Muscle layer of duodenum (tissue), 2 donors: Measurements from ENCODE around the gene KCNJ6.
"Not testable (repeated sequence)": the region's sequence is repeated elsewhere in the genome, so short reads cannot be mapped to it uniquely, and the experiment has no call there.

Experiments
- H3K27ac ChIP-seq: one replicate; pipeline ENCODE4 v1.7.0; 2013; ENCODE audit warnings: mild to moderate bottlenecking, low read length
- H3K27me3 ChIP-seq: one replicate; pipeline ENCODE4 v1.7.0; 2013; ENCODE audit warnings: low read depth, mild to moderate bottlenecking, control low read depth, low read length
- H3K36me3 ChIP-seq, 2 donors: one replicate each; pipeline ENCODE4 v1.7.0; 2013; ENCODE audit warnings: low read length in 2 of 2, control low read depth in 1 of 2, mild to moderate bottlenecking in 1 of 2; ENCODE audit not compliant: insufficient read depth in 2 of 2, control insufficient read depth in 1 of 2
- H3K4me1 ChIP-seq, 2 donors: one replicate each; pipeline ENCODE4 v1.7.0; 2013; ENCODE audit warnings: low read length in 2 of 2, mild to moderate bottlenecking in 2 of 2, control low read depth in 1 of 2, moderate library complexity in 1 of 2; ENCODE audit not compliant: insufficient read depth in 2 of 2, control insufficient read depth in 1 of 2
- H3K4me3 ChIP-seq, 2 donors: one replicate each; pipeline ENCODE4 v1.7.0; 2013; ENCODE audit warnings: low read length in 2 of 2, low read depth in 1 of 2, mild to moderate bottlenecking in 1 of 2
- H3K9me3 ChIP-seq, 2 donors: one replicate each; pipeline ENCODE4 v1.7.0; 2013; ENCODE audit warnings: low read length in 2 of 2, control low read depth in 1 of 2, mild to moderate bottlenecking in 1 of 2; ENCODE audit not compliant: control insufficient read depth in 1 of 2
- donor health status: healthy.

KCNJ6 gene

DNA sequence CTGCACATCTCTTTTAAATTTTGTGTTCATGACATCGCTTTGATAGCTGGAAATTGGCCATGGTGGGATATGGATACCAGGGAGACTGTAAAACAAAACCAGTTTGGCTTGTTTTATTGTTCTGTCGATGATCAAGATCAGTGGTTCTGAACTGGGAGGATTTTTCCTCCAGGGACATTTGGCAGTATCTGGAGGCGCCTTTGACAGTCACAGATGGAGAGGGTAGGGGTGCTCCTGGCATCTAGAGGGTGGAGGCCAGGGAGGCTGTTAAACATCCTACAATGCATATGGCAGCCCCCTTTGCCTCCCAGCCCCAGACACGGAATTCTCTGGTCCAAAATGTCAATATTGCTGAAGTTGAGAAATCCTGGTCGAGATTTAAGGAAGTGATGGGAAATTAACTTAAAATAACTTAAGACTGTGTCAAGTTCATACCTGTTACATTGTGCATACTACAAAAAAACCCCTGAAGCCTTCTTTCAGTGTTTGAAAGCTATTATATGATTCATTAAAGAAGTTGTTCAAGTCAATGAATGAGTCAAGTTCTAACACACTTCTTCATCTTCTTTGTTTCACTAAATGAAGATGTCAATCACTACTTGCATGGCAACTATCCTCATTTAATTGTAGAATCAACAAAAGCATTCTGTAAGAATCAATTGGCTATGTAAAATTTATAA is 150.9 kb downstream of the KCNJ6 start:
- no peak overlapping the region for H3K27ac ChIP-seq
- no peak overlapping the region for H3K4me3 ChIP-seq
- no peaks in the 10 kb centered on the region for H3K36me3 ChIP-seq
- no peaks in the 10 kb centered on the region for H3K4me1 ChIP-seq
- no peaks in the 10 kb centered on the region for H3K27me3 ChIP-seq
- no peaks in the 10 kb centered on the region for H3K9me3 ChIP-seq

DNA sequence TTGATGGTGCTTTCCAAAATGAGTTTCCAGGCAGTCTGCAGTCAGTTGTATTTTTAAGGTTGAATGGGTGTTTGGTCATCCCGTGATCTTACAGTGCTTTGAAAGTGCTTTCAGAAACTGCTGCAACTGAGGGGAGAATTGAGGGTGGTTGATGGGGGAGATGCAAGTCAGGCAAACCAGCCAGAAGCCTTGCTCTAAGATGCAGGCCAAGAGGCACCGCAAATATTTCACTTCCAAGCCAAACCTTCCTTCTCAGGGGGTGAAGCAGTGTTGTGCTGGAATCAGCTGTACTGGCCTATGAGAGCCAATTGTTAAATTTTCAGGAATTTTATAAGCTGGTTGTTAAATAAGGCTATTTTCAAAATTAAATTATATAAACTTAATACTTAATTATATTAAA is 151.6 kb downstream of the KCNJ6 start:
- H3K4me1 ChIP-seq = no peaks in the 10 kb centered on the region
- no peaks in the 10 kb centered on the region for H3K9me3 ChIP-seq
- H3K36me3 ChIP-seq = no peaks in the 10 kb centered on the region
- H3K27ac ChIP-seq = no peak overlapping the region
- no peaks in the 10 kb centered on the region for H3K27me3 ChIP-seq
- H3K4me3 ChIP-seq = no peak overlapping the region

GRCh38 chr21:37763298-37763697 is 153.0 kb downstream of the KCNJ6 start:
- H3K9me3 ChIP-seq = no peaks in the 10 kb centered on the region
- H3K4me1 ChIP-seq = no peaks in the 10 kb centered on the region
- H3K36me3 ChIP-seq = no peaks in the 10 kb centered on the region
- H3K4me3 ChIP-seq = no peak overlapping the region
- no peak overlapping the region for H3K27ac ChIP-seq
- H3K27me3 ChIP-seq = no peaks in the 10 kb centered on the region

GRCh38 chr21:37762606-37763005 is 153.7 kb downstream of the KCNJ6 start:
- no peaks in the 10 kb centered on the region for H3K4me1 ChIP-seq
- H3K27me3 ChIP-seq = no peaks in the 10 kb centered on the region
- H3K36me3 ChIP-seq = no peaks in the 10 kb centered on the region
- H3K9me3 ChIP-seq = no peaks in the 10 kb centered on the region
- no peak overlapping the region for H3K4me3 ChIP-seq
- no peak overlapping the region for H3K27ac ChIP-seq

DNA sequence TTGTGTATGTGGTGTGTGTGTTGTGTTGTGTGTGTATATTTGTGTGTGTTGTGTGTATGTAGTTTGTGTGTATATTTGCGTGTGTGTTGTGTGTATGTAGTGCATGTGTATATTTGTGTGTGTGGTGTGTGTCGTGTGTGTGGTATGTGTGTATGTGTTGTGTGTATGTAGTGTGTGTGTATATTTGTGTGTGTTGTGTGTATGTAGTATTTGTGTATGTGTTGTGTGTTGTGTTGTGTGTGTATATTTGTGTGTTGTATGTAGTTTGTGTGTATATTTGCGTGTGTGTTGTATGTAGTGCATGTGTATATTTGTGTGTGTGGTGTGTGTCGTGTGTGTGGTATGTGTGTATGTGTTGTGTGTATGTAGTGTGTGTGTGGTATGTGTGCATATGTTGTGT is 154.9 kb downstream of the KCNJ6 start:
- H3K36me3 ChIP-seq, H3K4me3 ChIP-seq, H3K4me1 ChIP-seq, H3K27ac ChIP-seq, H3K9me3 ChIP-seq, H3K27me3 ChIP-seq: not testable (repeated sequence)

GRCh38 chr21:37759777-37760176 is 156.5 kb downstream of the KCNJ6 start:
- Histone ChIP-seq H3K4me3 (no peak overlapping the region), H3K4me1 (no peaks in the 10 kb centered on the region), H3K9me3 (no peaks in the 10 kb centered on the region), H3K36me3 (no peaks in the 10 kb centered on the region), H3K27ac (no peak overlapping the region), H3K27me3 (no peaks in the 10 kb centered on the region)

GRCh38 chr21:37758982-37759381 is 157.3 kb downstream of the KCNJ6 start:
- Histone ChIP-seq H3K9me3 (no peaks in the 10 kb centered on the region), H3K4me3 (no peak overlapping the region), H3K36me3 (no peaks in the 10 kb centered on the region), H3K27me3 (no peaks in the 10 kb centered on the region), H3K27ac (no peak overlapping the region), H3K4me1 (no peaks in the 10 kb centered on the region)

GRCh38 chr21:37757606-37758376 is 158.5 kb downstream of the KCNJ6 start:
- H3K9me3 ChIP-seq = no peaks in the 10 kb centered on the region
- no peaks in the 10 kb centered on the region for H3K4me1 ChIP-seq
- H3K4me3 ChIP-seq = no peak overlapping the region
- no peak overlapping the region for H3K27ac ChIP-seq
- no peaks in the 10 kb centered on the region for H3K36me3 ChIP-seq
- no peaks in the 10 kb centered on the region for H3K27me3 ChIP-seq

DNA sequence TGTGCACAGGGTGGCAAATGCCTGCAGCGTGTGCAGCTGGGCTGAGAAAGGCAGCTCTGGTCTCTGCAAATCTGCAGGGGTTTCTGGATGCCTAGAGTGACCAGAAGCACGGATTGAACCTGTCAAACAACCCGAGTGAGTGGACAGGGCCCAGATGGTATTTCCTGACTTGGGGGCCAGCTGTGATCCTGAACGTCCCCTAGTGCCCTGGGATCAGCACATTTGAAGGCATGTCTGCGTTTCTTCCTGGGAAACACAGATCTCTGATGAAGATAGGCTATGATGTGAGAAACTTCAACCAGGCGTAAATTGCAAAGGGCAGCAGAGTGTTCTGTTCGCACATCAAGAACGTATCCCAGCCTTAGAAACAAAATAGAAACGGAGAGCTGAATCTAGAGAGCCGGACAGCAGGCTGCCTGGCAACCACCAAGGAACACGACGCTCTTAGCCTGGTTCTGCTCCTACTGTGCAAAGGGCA is 163.1 kb downstream of the KCNJ6 start:
- Histone ChIP-seq H3K9me3 (no peaks in the 10 kb centered on the region), H3K27ac (no peak overlapping the region), H3K4me1 (no peaks in the 10 kb centered on the region), H3K4me3 (no peak overlapping the region), H3K27me3 (no peaks in the 10 kb centered on the region), H3K36me3 (no peaks in the 10 kb centered on the region)

- H3K4me1 ChIP-seq = no peaks in the 10 kb centered on the region
- no peaks in the 10 kb centered on the region for H3K9me3 ChIP-seq
- H3K27me3 ChIP-seq = no peaks in the 10 kb centered on the region
- no peaks in the 10 kb centered on the region for H3K36me3 ChIP-seq
- no peak overlapping the region for H3K4me3 ChIP-seq
- no peak overlapping the region for H3K27ac ChIP-seq
Measured at GRCh38 chr21:37751268-37751975, 164.8 kb downstream of the KCNJ6 start.

GRCh38 chr21:37749132-37749531 is 167.1 kb downstream of the KCNJ6 start:
- Histone ChIP-seq H3K4me3 (no peak overlapping the region), H3K27me3 (no peaks in the 10 kb centered on the region)

More at GRCh38 chr21:37749132-37749531, 167.1 kb downstream of the KCNJ6 start:
- Histone ChIP-seq H3K9me3 (no peaks in the 10 kb centered on the region), H3K4me1 (no peaks in the 10 kb centered on the region), H3K36me3 (no peaks in the 10 kb centered on the region), H3K27ac (no peak overlapping the region)
